ENCODE measurements around the gene CACNG4.

Gene CACNG4

GRCh38 chr17:67019809-67020208, 55.3 kb downstream of the CACNG4 start:
- H3K4me3 ChIP-seq (ENCODE audit: low read depth, low read length) = no peak overlapping the region
- TF ChIP-seq, protein P1, sequence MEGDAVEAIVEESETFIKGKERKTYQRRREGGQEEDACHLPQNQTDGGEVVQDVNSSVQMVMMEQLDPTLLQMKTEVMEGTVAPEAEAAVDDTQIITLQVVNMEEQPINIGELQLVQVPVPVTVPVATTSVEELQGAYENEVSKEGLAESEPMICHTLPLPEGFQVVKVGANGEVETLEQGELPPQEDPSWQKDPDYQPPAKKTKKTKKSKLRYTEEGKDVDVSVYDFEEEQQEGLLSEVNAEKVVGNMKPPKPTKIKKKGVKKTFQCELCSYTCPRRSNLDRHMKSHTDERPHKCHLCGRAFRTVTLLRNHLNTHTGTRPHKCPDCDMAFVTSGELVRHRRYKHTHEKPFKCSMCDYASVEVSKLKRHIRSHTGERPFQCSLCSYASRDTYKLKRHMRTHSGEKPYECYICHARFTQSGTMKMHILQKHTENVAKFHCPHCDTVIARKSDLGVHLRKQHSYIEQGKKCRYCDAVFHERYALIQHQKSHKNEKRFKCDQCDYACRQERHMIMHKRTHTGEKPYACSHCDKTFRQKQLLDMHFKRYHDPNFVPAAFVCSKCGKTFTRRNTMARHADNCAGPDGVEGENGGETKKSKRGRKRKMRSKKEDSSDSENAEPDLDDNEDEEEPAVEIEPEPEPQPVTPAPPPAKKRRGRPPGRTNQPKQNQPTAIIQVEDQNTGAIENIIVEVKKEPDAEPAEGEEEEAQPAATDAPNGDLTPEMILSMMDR (conservative IDR thresholded peaks at IDR 0.05; ENCODE audit: low read depth, low read length) = no peak
- no peak for DNase-seq (ENCODE audit: low read depth)

DNA sequence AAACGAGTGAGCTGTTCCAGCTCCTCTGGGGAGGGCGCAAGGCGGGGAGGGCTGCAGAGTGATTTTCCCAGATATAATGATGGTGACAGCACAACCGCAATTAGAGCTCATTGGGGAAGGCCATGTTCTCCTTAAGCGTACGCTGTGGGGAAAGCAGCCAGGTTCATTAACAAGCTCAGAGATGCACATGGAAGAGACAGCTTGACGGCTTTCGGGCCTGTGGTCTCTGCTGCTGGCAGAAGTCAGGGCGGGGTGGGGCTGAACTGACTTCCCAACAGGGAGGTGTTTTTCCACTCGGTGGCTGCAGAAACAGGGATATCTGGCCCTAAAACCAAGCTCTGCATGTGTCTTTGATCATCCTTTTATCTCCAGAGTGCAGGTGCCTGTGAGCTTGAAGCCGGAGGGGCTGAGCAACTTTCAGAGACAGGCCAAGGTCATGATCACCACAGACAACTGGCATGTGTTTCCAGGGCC, 55.8 kb downstream of the CACNG4 start:
- TF ChIP-seq, protein P1 (conservative IDR thresholded peaks at IDR 0.05; ENCODE audit: low read depth, low read length) = no peak
- DNase-seq (ENCODE audit: low read depth) = no peak
- H3K4me3 ChIP-seq (ENCODE audit: low read depth, low read length) = no peak overlapping the region

- no peak overlapping the region for H3K4me3 ChIP-seq (ENCODE audit: low read depth, low read length)
- DNase-seq (ENCODE audit: low read depth) = no peak
- TF ChIP-seq, protein P1 (conservative IDR thresholded peaks at IDR 0.05; ENCODE audit: low read depth, low read length) = no peak
These were observed 56.7 kb downstream of the CACNG4 start for GRCh38 chr17:67021196-67021595.

DNA sequence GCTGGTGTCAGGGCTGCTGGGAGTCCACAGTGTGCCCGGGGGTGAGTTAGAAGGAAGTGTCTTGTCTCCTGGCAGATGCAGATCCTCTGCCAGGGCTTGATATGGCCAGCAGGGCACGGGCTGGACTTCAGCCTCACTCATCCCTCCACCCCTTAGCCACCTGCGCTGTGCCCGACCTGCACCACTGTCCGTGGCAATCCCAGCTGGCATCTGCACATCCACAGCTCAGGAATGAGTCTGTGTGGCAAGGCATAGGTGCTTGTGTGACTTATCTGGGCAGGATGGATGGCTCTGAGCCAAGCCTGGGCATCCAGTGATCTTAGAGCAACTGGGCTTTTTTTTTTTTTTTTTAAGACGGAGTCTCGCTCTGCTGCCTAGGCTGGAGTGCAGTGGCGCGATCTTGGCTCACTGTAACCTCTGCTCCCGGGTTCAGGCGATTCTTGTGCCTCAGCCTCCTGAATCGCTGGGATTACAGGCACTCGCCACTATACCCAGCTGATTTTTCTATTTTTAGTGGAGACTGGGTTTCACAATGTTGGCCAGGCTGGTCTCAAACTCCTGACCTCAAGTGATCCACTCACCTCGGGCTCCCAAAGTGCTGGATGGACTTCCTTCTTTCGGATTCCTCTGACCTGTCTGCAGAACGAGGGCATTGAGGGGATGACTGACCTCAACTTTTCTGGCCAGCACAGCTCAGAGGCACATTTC, 57.4 kb downstream of the CACNG4 start:
- H3K4me3 ChIP-seq (ENCODE audit: low read depth, low read length) = no peak overlapping the region
- TF ChIP-seq, protein P1 (conservative IDR thresholded peaks at IDR 0.05; ENCODE audit: low read depth, low read length) = no peak

DNA sequence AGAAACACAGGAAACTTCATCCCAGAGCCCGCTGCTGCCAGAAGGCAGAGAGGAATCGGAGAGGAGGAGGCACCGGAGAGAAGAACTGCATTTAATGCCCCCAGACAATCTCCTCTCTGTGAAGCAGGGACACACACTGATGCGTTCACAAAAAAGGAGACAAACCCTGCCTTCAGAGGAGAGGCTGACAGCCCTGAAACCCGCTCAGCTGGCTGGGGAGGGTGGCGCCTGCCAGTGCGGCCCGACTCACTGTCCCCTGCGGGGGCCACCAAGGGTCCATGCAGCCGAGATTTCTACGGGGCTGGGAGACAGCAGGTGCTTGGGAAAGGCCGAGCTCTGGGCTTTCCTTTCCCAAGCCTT, 57.9 kb downstream of the CACNG4 start:
- no peak overlapping the region for H3K4me3 ChIP-seq (ENCODE audit: low read depth, low read length)
- TF ChIP-seq, protein P1 (conservative IDR thresholded peaks at IDR 0.05; ENCODE audit: low read depth, low read length) = no peak
- DNase-seq (ENCODE audit: low read depth) = no peak

More for the DNA sequence above, 57.4 kb downstream of the CACNG4 start:
- no peak for DNase-seq (ENCODE audit: low read depth)

DNA sequence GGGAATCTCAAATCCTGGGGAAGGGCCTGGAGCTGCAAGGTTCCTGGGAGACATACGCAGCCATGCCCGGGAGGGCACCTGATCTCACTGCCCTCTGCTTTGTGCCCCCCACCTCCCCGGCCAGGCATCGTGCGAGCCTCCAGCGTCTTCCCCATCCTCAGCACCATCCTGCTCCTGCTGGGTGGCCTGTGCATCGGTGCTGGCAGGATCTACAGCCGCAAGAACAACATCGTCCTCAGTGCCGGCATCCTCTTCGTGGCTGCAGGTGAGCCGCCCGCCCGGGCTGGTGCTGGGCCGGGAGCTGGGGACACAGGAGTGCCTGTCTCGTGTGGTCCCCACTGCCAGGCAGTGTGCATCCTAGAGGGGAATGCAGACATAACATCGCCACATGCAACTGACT, 60.2 kb downstream of the CACNG4 start:
- no peak for DNase-seq (ENCODE audit: low read depth)
- TF ChIP-seq, protein P1 (conservative IDR thresholded peaks at IDR 0.05; ENCODE audit: low read depth, low read length) = no peak

GRCh38 chr17:67025216-67025792, 60.8 kb downstream of the CACNG4 start:
- no peak overlapping the region for H3K4me3 ChIP-seq (ENCODE audit: low read depth, low read length)
- TF ChIP-seq, protein P1 (conservative IDR thresholded peaks at IDR 0.05; ENCODE audit: low read depth, low read length) = no peak
- DNase-seq (ENCODE audit: low read depth) = no peak

More for the DNA sequence above, 60.2 kb downstream of the CACNG4 start:
- no peak overlapping the region for H3K4me3 ChIP-seq (ENCODE audit: low read depth, low read length)
